Ovary (tissue), 9 donors: ENCODE measurements around the gene DTNBP1. TPM values are rescaled to one million over a fixed set of nuclear protein-coding genes. Genes with fewer than 3 reads are reported as not detected.
A peak's percentile ranks its signal among the peaks of the same experiment; 100 is the strongest.

Experiments used
- DNase-seq, 5 donors: peaks; one replicate each; pipeline ENCODE4 v3.0.0-alpha.2; 2019 to 2020
- H3K27ac ChIP-seq, 2 donors: fragments of 200-600 bp; one replicate each; pipeline versions ENCODE4 v1.5.1 to v1.8.0; 2019 to 2022
- H3K27me3 ChIP-seq: fragments of 200-600 bp; one replicate; pipeline ENCODE4 v1.8.0; 2022
- H3K36me3 ChIP-seq: fragments of 200-600 bp; sonication (generic); one replicate; pipeline ENCODE4 v1.5.1; 2019
- H3K4me1 ChIP-seq: one replicate; pipeline ENCODE4 v1.8.1; 2013; ENCODE audit warnings: mild to moderate bottlenecking, moderate library complexity; ENCODE audit not compliant: insufficient read depth
- H3K4me3 ChIP-seq: fragments of 200-600 bp; sonication (generic); one replicate; pipeline ENCODE4 v1.5.1; 2017
- H3K9me3 ChIP-seq, 2 donors: fragments of 200-600 bp in 1 of 2; sonication (generic) in 1 of 2; one replicate each; pipeline versions ENCODE4 v1.5.1 to v1.8.1; 2013 to 2019; ENCODE audit warnings: mild to moderate bottlenecking in 1 of 2, moderate library complexity in 1 of 2
- CTCF ChIP-seq, 3 donors: fragments of 450-650 bp in 2 of 3; fragments of 200-600 bp in 1 of 3; IDR thresholded peaks; one replicate each; pipeline versions ENCODE4 v1.5.1 to v1.8.0; 2016 to 2022; ENCODE audit warnings: antibody characterized with exemption in 3 of 3, mild to moderate bottlenecking in 1 of 3
- EP300 ChIP-seq: sonication (generic); formaldehyde crosslinking; IDR thresholded peaks from one replicate; pipeline ENCODE4 v1.6.1; 2017; ENCODE audit warnings: antibody characterized with exemption
- POLR2A ChIP-seq: fragments of 450-650 bp; IDR thresholded peaks from one replicate; pipeline ENCODE4 v1.6.1; 2017; ENCODE audit warnings: antibody characterized with exemption, mild to moderate bottlenecking, moderate library complexity
- WGBS, 3 donors: extraction: QIAGEN DNeasy Blood & Tissue Kit in 1 of 3; methylation state at CpG; one replicate each; pipeline versions ENCODE4 v1.1.5 to v1.1.7; 2013 to 2017; 5-methylcytosine and 5-hydroxymethylcytosine counted together
- intact Hi-C, 4 donors: fragments of 100-400 bp; cut with DNase I; formaldehyde crosslinking; loops; one replicate each; pipeline versions ENCODE4 v1.11.0 to v1.15.1; 2022 to 2023
- polyA plus RNA-seq, 2 donors: library from polyadenylated mRNA; stranded (reverse); fragments of 200-250 nt in 1 of 2; fragments of 350-450 nt in 1 of 2; fragmentation: Illumina TruSeq in 1 of 2; extraction: RNeasy Lipid Tissue Mini Kit (QIAGEN cat#74804) in 1 of 2; gene quantifications; one replicate each; pipeline ENCODE4 v1.2.3, GENCODE V29; 2013 to 2014
- total RNA-seq, 7 donors: library from RNA; depleted of rRNA in 2 of 7; stranded (reverse); fragments of >200 nt in 2 of 7; fragmentation: NEBNext Ultra II Directional in 3 of 7; extraction: Animal tissue kit (Norgen Biotek cat#: 25700) in 3 of 7; gene quantifications; one replicate each; pipeline versions ENCODE4 v1.1.0 to v1.2.4, GENCODE V29; 2016 to 2023
- donor health status: DM: no; HTN: no; CAD: no; lungs with moderate emphysema.
- donor health status: DM: no; HTN: no; CAD: no.
- donor health status: Bipolar disorder and iron deficiency.
- donor health status: DM: yes; HTN: yes; CAD: no.
- donor health status: DM: no; HTN: no; CAD: no.
- donor health status: DM: yes; HTN: yes; CAD: no.

Gene DTNBP1
- total and polyA plus RNA-seq, 9 donors = 11.0 to 21.4 (median 15.6) TPM

- intact Hi-C loops = loop anchor here in 1 of 4 donors (10.0 kb wide), 2 partner anchors 112 to 1422 kb away; no protein-coding TSS in a partner anchor
- no peak overlapping the region for H3K4me3 ChIP-seq
- H3K9me3 ChIP-seq = no peaks in the 10 kb centered on the region
Observed at GRCh38 chr6:15626878-15627674, 35.8 kb downstream of the DTNBP1 start.

GRCh38 chr6:15626160-15626559, 36.7 kb downstream of the DTNBP1 start:
- no peaks in the 10 kb centered on the region for H3K36me3 ChIP-seq
- intact Hi-C loops = loop anchor here in 1 of 4 donors (10.0 kb wide), 2 partner anchors 111 to 1421 kb away; no protein-coding TSS in a partner anchor
- 90 to 96% (median 90%) methylated on average over 1 of the region's 1 CpG for WGBS, 3 donors
- no peaks in the 10 kb centered on the region for H3K27me3 ChIP-seq
- no peak overlapping the region for H3K4me3 ChIP-seq
- H3K4me1 ChIP-seq = peaks cover 5% of the 10 kb centered on the region
- no peak overlapping the region for H3K27ac ChIP-seq
- no peak for DNase-seq
- no peak for TF ChIP-seq POLR2A
- TF ChIP-seq EP300 = no peak
- no peak for TF ChIP-seq CTCF (IDR thresholded peaks at IDR 0.05)
- H3K9me3 ChIP-seq = no peaks in the 10 kb centered on the region

More at GRCh38 chr6:15626878-15627674, 35.8 kb downstream of the DTNBP1 start:
- WGBS, 3 donors = 32 to 56% (median 40%) methylated on average over 8 of the region's 8 CpGs
- Histone ChIP-seq H3K4me1 (peaks cover 2% of the 10 kb centered on the region), H3K36me3 (no peaks in the 10 kb centered on the region), H3K27ac (no peak overlapping the region), H3K27me3 (no peaks in the 10 kb centered on the region)
- no peak for TF ChIP-seq CTCF (IDR thresholded peaks at IDR 0.05)
- TF ChIP-seq POLR2A = no peak
- no peak for TF ChIP-seq EP300
- DNase-seq = no peak

- intact Hi-C loops = loop anchor here in 1 of 4 donors (10.0 kb wide), 2 partner anchors 109 to 1419 kb away; no protein-coding TSS in a partner anchor
- Histone ChIP-seq H3K27ac (no peak overlapping the region), H3K27me3 (no peaks in the 10 kb centered on the region), H3K4me1 (peaks cover 5% of the 10 kb centered on the region), H3K4me3 (no peak overlapping the region), H3K36me3 (no peaks in the 10 kb centered on the region), H3K9me3 (no peaks in the 10 kb centered on the region)
- peak in 2 of 5 donors; percentile 27 to 42 for DNase-seq
- WGBS, 3 donors = 65 to 70% (median 70%) methylated on average over 8 of the region's 8 CpGs
- TF ChIP-seq CTCF (IDR thresholded peaks at IDR 0.05) (peak; percentile 33 to 48 (median 43)), POLR2A (no peak)
Observed at GRCh38 chr6:15623276-15624116, 39.3 kb downstream of the DTNBP1 start.

GRCh38 chr6:15622045-15622740, 40.6 kb downstream of the DTNBP1 start:
- Histone ChIP-seq H3K27ac (no peak overlapping the region), H3K9me3 (no peaks in the 10 kb centered on the region), H3K4me3 (no peak overlapping the region), H3K27me3 (no peaks in the 10 kb centered on the region), H3K4me1 (peaks cover 4% of the 10 kb centered on the region), H3K36me3 (no peaks in the 10 kb centered on the region)
- TF ChIP-seq CTCF (IDR thresholded peaks at IDR 0.05) (no peak), POLR2A (no peak), EP300 (no peak)
- WGBS, 3 donors = 88 to 93% (median 91%) methylated on average over 4 of the region's 4 CpGs
- intact Hi-C loops = loop anchor here in 1 of 4 donors (10.0 kb wide), 2 partner anchors 107 to 1417 kb away; no protein-coding TSS in a partner anchor
- no peak for DNase-seq
